Stimulated activated CD8-positive, alpha-beta memory T cell treated with anti-CD3 and anti-CD28 coated beads, Interleukin-7, amount 100 ng/mL, for 4 hours (primary cell): Measurements from ENCODE around the gene GAS2L2.

Experiments used
- DNase-seq, 2 donors: peaks; one replicate each; pipeline ENCODE4 v3.0.0-alpha.2; 2020; ENCODE audit warnings: low read depth in 2 of 2

The GAS2L2 gene

GRCh38 chr17:35695613-35696012, 57.4 kb downstream of the GAS2L2 start:
- no peak for DNase-seq

GRCh38 chr17:35694906-35695305, 58.1 kb downstream of the GAS2L2 start:
- DNase-seq: no peak
